Right atrium auricular region (tissue), 2 donors: ENCODE results near the gene AKAP13. TPM values are rescaled to one million over a fixed set of nuclear protein-coding genes. Genes with fewer than 3 reads are reported as not detected.
A peak's percentile ranks its signal among the peaks of the same experiment; 100 is the strongest.

Experiments used
- DNase-seq: peaks from one replicate; pipeline ENCODE4 v3.0.0-alpha.2; 2019; ENCODE audit warnings: low spot score
- H3K27ac ChIP-seq, 2 donors: fragments of 200-600 bp; sonication (generic); 1 replicate in 1 of 2; 2 replicates in 1 of 2; pipeline ENCODE4 v1.5.1; 2016 to 2019
- H3K27me3 ChIP-seq, 2 donors: fragments of 200-600 bp; sonication (generic); one replicate each; pipeline versions ENCODE4 v1.5.1 to v1.6.0; 2017 to 2019
- H3K36me3 ChIP-seq: fragments of 200-600 bp; sonication (generic); one replicate; pipeline ENCODE4 v1.5.1; 2016
- H3K4me1 ChIP-seq, 2 donors: fragments of 200-600 bp; sonication (generic); one replicate each; pipeline versions ENCODE4 v1.5.1 to v1.6.0; 2017 to 2019
- H3K4me3 ChIP-seq, 2 donors: fragments of 200-600 bp; sonication (generic); 1 replicate in 1 of 2; 2 replicates in 1 of 2; pipeline ENCODE4 v1.5.1; 2017 to 2019; ENCODE audit warnings: mild to moderate bottlenecking in 1 of 2, moderate library complexity in 1 of 2
- H3K9me3 ChIP-seq, 2 donors: fragments of 200-600 bp; sonication (generic); one replicate each; pipeline ENCODE4 v1.5.1; 2019
- total RNA-seq, 2 donors: library from RNA; depleted of rRNA; stranded (reverse); fragments of >200 nt; gene quantifications; one replicate each; pipeline ENCODE4 v1.1.0, GENCODE V29; 2016
- TF ChIP-seq, protein P1 (sequence below), 2 donors: fragments of 200-600 bp; sonication (generic); IDR thresholded peaks; one replicate each; pipeline ENCODE4 v1.5.1; 2019; ENCODE audit warnings: antibody characterized with exemption in 2 of 2

The AKAP13 gene
- total RNA-seq, 2 donors from 2014 or later: 293 to 339 TPM

- H3K27ac ChIP-seq: peak overlapping the region; percentile 9 to 76
- DNase-seq: no peak
- no peaks in the 10 kb centered on the region for H3K27me3 ChIP-seq
- no peaks in the 10 kb centered on the region for H3K9me3 ChIP-seq
- TF ChIP-seq, protein P1, sequence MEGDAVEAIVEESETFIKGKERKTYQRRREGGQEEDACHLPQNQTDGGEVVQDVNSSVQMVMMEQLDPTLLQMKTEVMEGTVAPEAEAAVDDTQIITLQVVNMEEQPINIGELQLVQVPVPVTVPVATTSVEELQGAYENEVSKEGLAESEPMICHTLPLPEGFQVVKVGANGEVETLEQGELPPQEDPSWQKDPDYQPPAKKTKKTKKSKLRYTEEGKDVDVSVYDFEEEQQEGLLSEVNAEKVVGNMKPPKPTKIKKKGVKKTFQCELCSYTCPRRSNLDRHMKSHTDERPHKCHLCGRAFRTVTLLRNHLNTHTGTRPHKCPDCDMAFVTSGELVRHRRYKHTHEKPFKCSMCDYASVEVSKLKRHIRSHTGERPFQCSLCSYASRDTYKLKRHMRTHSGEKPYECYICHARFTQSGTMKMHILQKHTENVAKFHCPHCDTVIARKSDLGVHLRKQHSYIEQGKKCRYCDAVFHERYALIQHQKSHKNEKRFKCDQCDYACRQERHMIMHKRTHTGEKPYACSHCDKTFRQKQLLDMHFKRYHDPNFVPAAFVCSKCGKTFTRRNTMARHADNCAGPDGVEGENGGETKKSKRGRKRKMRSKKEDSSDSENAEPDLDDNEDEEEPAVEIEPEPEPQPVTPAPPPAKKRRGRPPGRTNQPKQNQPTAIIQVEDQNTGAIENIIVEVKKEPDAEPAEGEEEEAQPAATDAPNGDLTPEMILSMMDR (IDR thresholded peaks at IDR 0.05): peak in 1 of 2 donors; percentile 45
- peaks cover 0 to 45% of the 10 kb centered on the region in 2 donors for H3K4me1 ChIP-seq
- H3K4me3 ChIP-seq: no peak overlapping the region
- H3K36me3 ChIP-seq: no peaks in the 10 kb centered on the region
Measured at GRCh38 chr15:85414495-85414894, 34.1 kb downstream of the AKAP13 start.

- no peaks in the 10 kb centered on the region for H3K36me3 ChIP-seq
- H3K9me3 ChIP-seq: no peaks in the 10 kb centered on the region
Measured at GRCh38 chr15:85414991-85415390, 34.6 kb downstream of the AKAP13 start.

GRCh38 chr15:85415783-85416182, 35.4 kb downstream of the AKAP13 start:
- Histone ChIP-seq H3K4me1 (peaks cover 0 to 48% of the 10 kb centered on the region in 2 donors), H3K4me3 (no peak overlapping the region), H3K27ac (no peak overlapping the region), H3K9me3 (no peaks in the 10 kb centered on the region), H3K36me3 (no peaks in the 10 kb centered on the region), H3K27me3 (no peaks in the 10 kb centered on the region)
- DNase-seq: no peak
- TF ChIP-seq, protein P1 (IDR thresholded peaks at IDR 0.05): no peak

More at GRCh38 chr15:85414991-85415390, 34.6 kb downstream of the AKAP13 start:
- TF ChIP-seq, protein P1 (IDR thresholded peaks at IDR 0.05): no peak
- H3K27me3 ChIP-seq: no peaks in the 10 kb centered on the region
- H3K4me1 ChIP-seq: peaks cover 0 to 45% of the 10 kb centered on the region in 2 donors
- H3K27ac ChIP-seq: peak overlapping the region; percentile 9 to 76
- no peak overlapping the region for H3K4me3 ChIP-seq
- no peak for DNase-seq

GRCh38 chr15:85417276-85417675, 36.9 kb downstream of the AKAP13 start:
- peaks cover 0 to 54% of the 10 kb centered on the region in 2 donors for H3K4me1 ChIP-seq
- no peak overlapping the region for H3K27ac ChIP-seq
- no peak overlapping the region for H3K4me3 ChIP-seq
- no peaks in the 10 kb centered on the region for H3K36me3 ChIP-seq
- no peaks in the 10 kb centered on the region for H3K9me3 ChIP-seq
- TF ChIP-seq, protein P1 (IDR thresholded peaks at IDR 0.05): no peak
- H3K27me3 ChIP-seq: no peaks in the 10 kb centered on the region
- no peak for DNase-seq

DNA sequence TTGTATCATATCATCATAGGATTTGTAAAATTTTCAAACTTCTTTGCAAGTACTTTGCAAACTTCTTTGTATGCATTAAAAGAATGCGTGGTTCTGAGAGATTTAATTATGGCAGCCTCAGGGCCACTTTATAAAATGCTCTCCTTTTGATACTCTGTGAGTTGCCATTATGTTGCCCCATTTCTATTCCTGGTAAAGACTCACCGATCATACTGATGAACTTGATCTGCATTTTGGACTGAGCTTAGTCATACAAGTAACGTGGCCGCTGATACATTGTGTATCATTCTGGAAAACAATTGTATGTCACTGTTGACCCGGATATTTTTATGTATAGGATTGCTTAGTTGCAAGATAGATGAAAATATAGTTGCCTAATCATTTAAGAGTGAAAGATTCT, 38.8 kb downstream of the AKAP13 start:
- Histone ChIP-seq H3K36me3 (no peaks in the 10 kb centered on the region), H3K4me1 (peaks cover 0 to 54% of the 10 kb centered on the region in 2 donors), H3K27ac (no peak overlapping the region), H3K4me3 (no peak overlapping the region), H3K27me3 (no peaks in the 10 kb centered on the region), H3K9me3 (no peaks in the 10 kb centered on the region)
- DNase-seq: no peak
- TF ChIP-seq, protein P1 (IDR thresholded peaks at IDR 0.05): no peak
